Adipocyte (in vitro differentiated cells): ENCODE measurements around the gene CREB3L1.

Experiments
- DNase-seq: peaks from one replicate; pipeline ENCODE4 v3.0.0-alpha.2; 2015; ENCODE audit warnings: low read depth
- H3K27me3 ChIP-seq: replicated peaks from 2 replicates; pipeline ENCODE4 v1.7.0; 2013; ENCODE audit warnings: mild to moderate bottlenecking, low read length, moderate library complexity; ENCODE audit not compliant: control insufficient read depth, insufficient read depth
- H3K36me3 ChIP-seq: 2 replicates; pipeline ENCODE4 v1.7.0; 2013; ENCODE audit warnings: low read length, mild to moderate bottlenecking, moderate library complexity; ENCODE audit not compliant: control insufficient read depth, insufficient read depth, severe bottlenecking
- H3K4me1 ChIP-seq: 2 replicates; pipeline ENCODE4 v1.7.0; 2013; ENCODE audit warnings: mild to moderate bottlenecking, low read length, moderate library complexity; ENCODE audit not compliant: control insufficient read depth, insufficient read depth
- H3K4me3 ChIP-seq: 2 replicates; pipeline ENCODE4 v1.7.0; 2013; ENCODE audit warnings: mild to moderate bottlenecking, low read length, moderate library complexity
- H3K9ac ChIP-seq: 2 replicates; pipeline ENCODE4 v1.7.0; 2013; ENCODE audit warnings: mild to moderate bottlenecking, low read length, moderate library complexity
- H3K9me3 ChIP-seq: 2 replicates; pipeline ENCODE4 v1.7.0; 2013; ENCODE audit warnings: mild to moderate bottlenecking, low read length, moderate library complexity; ENCODE audit not compliant: control insufficient read depth

The CREB3L1 gene

GRCh38 chr11:46277622-46278386 is at the start of gene CREB3L1:
CREB3L1 (plus strand) TSS chr11:46277662; CDS start chr11:46278112, 450 bp downstream.
- peak within 1 kb of the TSS; percentile 94 for H3K9ac ChIP-seq
- DNase-seq: peak; percentile 61
- H3K9me3 ChIP-seq: no peaks in the 10 kb centered on the region
- peaks cover 48% of the 10 kb centered on the region for H3K4me1 ChIP-seq
- H3K4me3 ChIP-seq: peak within 1 kb of the TSS; percentile 89
- H3K36me3 ChIP-seq: no peaks in the 10 kb centered on the region
- H3K27me3 ChIP-seq: no peaks in the 10 kb centered on the region

- Histone ChIP-seq H3K9me3 (no peaks in the 10 kb centered on the region), H3K4me1 (no peaks in the 10 kb centered on the region), H3K36me3 (no peaks in the 10 kb centered on the region), H3K27me3 (no peaks in the 10 kb centered on the region), H3K9ac (no peak overlapping the region), H3K4me3 (no peak overlapping the region)
- no peak for DNase-seq
These were observed 48.2 kb upstream of the CREB3L1 start for GRCh38 chr11:46229230-46229629.

GRCh38 chr11:46234311-46234710 is 43.2 kb upstream of the CREB3L1 start:
- Histone ChIP-seq H3K9ac (no peak overlapping the region), H3K4me1 (peaks cover 29% of the 10 kb centered on the region), H3K27me3 (no peaks in the 10 kb centered on the region), H3K9me3 (peaks cover 4% of the 10 kb centered on the region), H3K4me3 (no peak overlapping the region), H3K36me3 (no peaks in the 10 kb centered on the region)
- DNase-seq: no peak

- peaks cover 4% of the 10 kb centered on the region for H3K9me3 ChIP-seq
- H3K27me3 ChIP-seq: no peaks in the 10 kb centered on the region
These were observed 41.4 kb upstream of the CREB3L1 start for GRCh38 chr11:46235777-46236688.

GRCh38 chr11:46236918-46237247 is 40.6 kb upstream of the CREB3L1 start:
- Histone ChIP-seq H3K36me3 (no peaks in the 10 kb centered on the region), H3K4me3 (peak overlapping the region; percentile 76), H3K9ac (peak overlapping the region; percentile 26), H3K4me1 (peaks cover 37% of the 10 kb centered on the region), H3K9me3 (peaks cover 4% of the 10 kb centered on the region), H3K27me3 (no peaks in the 10 kb centered on the region)
- DNase-seq: no peak

More at GRCh38 chr11:46235777-46236688, 41.4 kb upstream of the CREB3L1 start:
- no peak overlapping the region for H3K4me3 ChIP-seq
- peaks cover 35% of the 10 kb centered on the region for H3K4me1 ChIP-seq
- no peak overlapping the region for H3K9ac ChIP-seq
- peak; percentile 16 for DNase-seq
- H3K36me3 ChIP-seq: no peaks in the 10 kb centered on the region

- DNase-seq: peak; percentile 77
- H3K4me3 ChIP-seq: peak overlapping the region; percentile 76
- H3K27me3 ChIP-seq: no peaks in the 10 kb centered on the region
- H3K4me1 ChIP-seq: peaks cover 43% of the 10 kb centered on the region
- peak overlapping the region; percentile 61 for H3K9ac ChIP-seq
- no peaks in the 10 kb centered on the region for H3K36me3 ChIP-seq
- peaks cover 4% of the 10 kb centered on the region for H3K9me3 ChIP-seq
These were observed 40.0 kb upstream of the CREB3L1 start for GRCh38 chr11:46237248-46238077.

GRCh38 chr11:46238078-46238966 is 39.1 kb upstream of the CREB3L1 start:
- H3K4me3 ChIP-seq: peak overlapping the region; percentile 76
- no peaks in the 10 kb centered on the region for H3K36me3 ChIP-seq
- no peaks in the 10 kb centered on the region for H3K27me3 ChIP-seq
- peaks cover 4% of the 10 kb centered on the region for H3K9me3 ChIP-seq
- peaks cover 50% of the 10 kb centered on the region for H3K4me1 ChIP-seq
- H3K9ac ChIP-seq: peak overlapping the region; percentile 61
- DNase-seq: peak; percentile 81

GRCh38 chr11:46238967-46239800 is 38.3 kb upstream of the CREB3L1 start:
- peak; percentile 92 for DNase-seq
- peak overlapping the region; percentile 76 for H3K4me3 ChIP-seq
- peaks cover 56% of the 10 kb centered on the region for H3K4me1 ChIP-seq
- H3K36me3 ChIP-seq: no peaks in the 10 kb centered on the region
- H3K9ac ChIP-seq: peak overlapping the region; percentile 61
- peaks cover 4% of the 10 kb centered on the region for H3K9me3 ChIP-seq
- no peaks in the 10 kb centered on the region for H3K27me3 ChIP-seq

GRCh38 chr11:46239801-46240061 is 37.7 kb upstream of the CREB3L1 start:
- H3K36me3 ChIP-seq: no peaks in the 10 kb centered on the region
- H3K27me3 ChIP-seq: no peaks in the 10 kb centered on the region
- H3K4me1 ChIP-seq: peaks cover 58% of the 10 kb centered on the region
- H3K9me3 ChIP-seq: peaks cover 4% of the 10 kb centered on the region
- peak; percentile 39 for DNase-seq
- peak overlapping the region; percentile 61 for H3K9ac ChIP-seq
- H3K4me3 ChIP-seq: no peak overlapping the region

GRCh38 chr11:46240371-46240770 is 37.1 kb upstream of the CREB3L1 start:
- peak; percentile 66 for DNase-seq
- Histone ChIP-seq H3K27me3 (no peaks in the 10 kb centered on the region), H3K4me1 (peaks cover 58% of the 10 kb centered on the region), H3K9ac (no peak overlapping the region), H3K36me3 (no peaks in the 10 kb centered on the region), H3K9me3 (peaks cover 4% of the 10 kb centered on the region), H3K4me3 (no peak overlapping the region)
